GM19035 (cell line): ENCODE measurements around the gene PGP.
A peak's percentile ranks its signal among the peaks of the same experiment; 100 is the strongest.
"Not testable (repeated sequence)": the region's sequence is repeated elsewhere in the genome, so short reads cannot be mapped to it uniquely, and the experiment has no call there.

Experiments
- ATAC-seq: cut with Tn5 transposase; IDR thresholded peaks from one replicate; pipeline ENCODE4 v1.9.1; 2021; ENCODE audit not compliant: unreplicated experiment

Gene PGP

DNA sequence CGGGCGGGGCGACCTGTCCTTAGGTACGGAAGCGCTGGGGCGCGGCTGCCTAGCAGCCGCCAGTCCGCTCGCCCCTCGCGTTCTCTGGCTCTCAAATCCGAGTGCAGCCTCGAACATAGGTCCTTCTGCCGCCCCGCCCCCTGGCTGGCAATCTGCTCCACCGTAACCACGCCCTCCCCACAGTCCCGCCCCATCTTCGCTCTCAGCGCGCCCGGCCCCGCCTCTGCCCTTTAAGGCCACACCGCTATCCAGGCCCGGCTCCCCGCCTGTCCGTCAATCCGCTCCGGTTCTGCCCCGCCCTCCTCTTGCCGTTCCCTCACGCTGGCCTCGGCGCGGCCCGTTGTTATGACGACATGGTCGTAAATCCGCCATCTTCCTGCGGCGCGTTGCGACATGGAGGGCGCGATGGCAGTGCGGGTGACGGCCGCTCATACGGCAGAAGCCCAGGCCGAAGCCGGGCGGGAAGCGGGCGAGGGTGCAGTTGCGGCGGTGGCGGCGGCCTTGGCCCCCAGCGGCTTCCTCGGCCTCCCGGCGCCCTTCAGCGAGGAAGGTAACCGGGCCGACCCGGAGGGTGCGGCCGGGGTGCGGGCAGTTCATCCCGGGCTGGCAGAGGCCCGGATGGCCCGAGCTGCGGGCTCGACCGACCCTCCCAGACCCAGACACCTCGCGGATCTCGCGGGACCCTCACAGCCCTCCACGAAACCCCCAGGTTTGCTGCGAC lies 8.7 kb upstream of the PGP start, which contains the start of gene E4F1:
TSS of gene E4F1 (plus strand) at position 371 of the 721 bp plus-strand sequence. CDS start at position 394, 23 bp downstream.
- ATAC-seq: peak; percentile 93

DNA sequence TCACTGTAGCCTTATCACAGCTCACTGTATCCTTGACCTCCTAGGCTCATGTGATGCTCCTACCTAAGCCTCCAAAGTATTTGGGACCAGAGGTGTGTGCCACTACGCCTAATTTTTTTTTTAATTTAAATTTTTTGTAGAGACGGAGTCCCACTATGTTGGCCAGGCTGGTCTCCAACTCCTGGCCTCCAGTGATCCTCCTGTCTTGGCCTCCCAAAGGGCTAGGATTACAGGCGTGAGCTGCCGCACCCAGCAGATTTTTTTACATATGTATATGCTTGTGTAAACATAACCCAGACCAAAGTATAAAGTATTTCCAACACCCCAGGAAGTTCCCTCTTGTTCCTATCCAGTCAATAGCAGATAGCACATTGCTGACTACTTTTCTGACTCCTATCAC lies 1.7 kb upstream of the PGP start:
- no peak for ATAC-seq

DNA sequence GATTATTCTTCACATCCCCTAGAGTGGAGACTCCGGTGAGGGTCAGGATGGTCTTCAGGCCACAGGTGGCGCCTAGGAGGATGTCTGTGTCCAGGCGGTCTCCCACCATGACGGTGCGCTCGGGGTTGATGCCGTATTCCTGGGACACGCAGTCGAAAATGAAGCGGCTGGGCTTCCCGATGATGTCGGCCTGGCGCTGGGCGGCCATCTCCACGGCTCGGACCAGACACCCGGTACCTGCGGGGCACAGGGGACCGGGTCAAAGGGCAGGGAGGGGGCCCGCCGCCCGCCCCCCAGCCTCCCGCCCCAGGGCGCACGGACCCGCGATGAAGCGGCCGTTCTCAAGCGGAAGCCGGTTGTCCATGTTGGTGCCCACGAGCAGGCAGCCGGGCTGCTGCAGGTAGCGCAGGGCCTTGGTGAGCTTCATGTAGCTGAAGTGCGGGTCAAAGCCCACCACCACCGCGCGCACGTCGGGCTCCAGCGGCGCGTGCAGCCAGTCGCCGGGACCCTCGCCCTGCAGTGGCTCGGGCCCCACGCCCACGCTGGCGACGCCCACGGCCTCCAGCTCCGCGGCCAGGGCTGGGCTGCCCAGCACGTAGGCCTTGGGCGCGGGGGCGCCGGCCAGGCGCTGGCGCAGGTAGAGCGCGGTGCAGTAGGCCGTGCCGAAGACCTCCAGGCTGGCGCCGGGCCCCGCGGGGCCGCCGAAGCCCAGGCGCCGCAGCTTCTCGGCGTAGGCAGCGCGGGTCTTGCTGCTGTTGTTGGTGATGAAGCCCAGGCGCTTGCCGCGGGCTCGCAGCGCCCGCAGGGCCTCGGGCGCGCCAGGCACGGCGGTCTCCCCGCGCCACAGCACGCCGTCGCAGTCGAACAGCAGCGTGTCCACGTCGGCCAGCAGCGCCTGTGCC lies 572 bp downstream of the PGP start:
- peak; percentile 8 for ATAC-seq

- ATAC-seq: no peak
Observed at GRCh38 chr16:2212362-2213324, 2.0 kb downstream of the PGP start.

- no peak for ATAC-seq
Observed at GRCh38 chr16:2211923-2212347, 2.7 kb downstream of the PGP start.

GRCh38 chr16:2210386-2211365 lies 4.0 kb downstream of the PGP start, which contains the start of gene BRICD5:
Gene BRICD5 (minus strand): TSS chr16:2210863. CDS start chr16:2210833, 30 bp downstream.
- ATAC-seq: no peak

DNA sequence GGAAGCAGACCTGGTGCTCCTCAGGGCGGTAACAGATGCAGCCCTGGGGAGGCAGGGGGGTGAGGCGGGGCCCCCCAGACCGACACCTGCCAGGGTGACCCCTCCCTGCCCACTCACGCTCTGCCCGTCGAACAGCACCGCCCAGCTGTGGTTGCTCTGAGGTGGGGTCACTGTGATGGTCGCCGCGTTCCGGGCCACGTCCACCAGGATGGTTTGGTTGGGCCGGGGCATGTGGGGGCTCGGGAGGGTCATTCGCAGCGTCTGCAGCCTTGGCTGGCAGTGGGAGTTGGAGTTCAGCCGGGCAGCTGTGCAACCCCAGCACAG lies 4.7 kb downstream of the PGP start:
- no peak for ATAC-seq

DNA sequence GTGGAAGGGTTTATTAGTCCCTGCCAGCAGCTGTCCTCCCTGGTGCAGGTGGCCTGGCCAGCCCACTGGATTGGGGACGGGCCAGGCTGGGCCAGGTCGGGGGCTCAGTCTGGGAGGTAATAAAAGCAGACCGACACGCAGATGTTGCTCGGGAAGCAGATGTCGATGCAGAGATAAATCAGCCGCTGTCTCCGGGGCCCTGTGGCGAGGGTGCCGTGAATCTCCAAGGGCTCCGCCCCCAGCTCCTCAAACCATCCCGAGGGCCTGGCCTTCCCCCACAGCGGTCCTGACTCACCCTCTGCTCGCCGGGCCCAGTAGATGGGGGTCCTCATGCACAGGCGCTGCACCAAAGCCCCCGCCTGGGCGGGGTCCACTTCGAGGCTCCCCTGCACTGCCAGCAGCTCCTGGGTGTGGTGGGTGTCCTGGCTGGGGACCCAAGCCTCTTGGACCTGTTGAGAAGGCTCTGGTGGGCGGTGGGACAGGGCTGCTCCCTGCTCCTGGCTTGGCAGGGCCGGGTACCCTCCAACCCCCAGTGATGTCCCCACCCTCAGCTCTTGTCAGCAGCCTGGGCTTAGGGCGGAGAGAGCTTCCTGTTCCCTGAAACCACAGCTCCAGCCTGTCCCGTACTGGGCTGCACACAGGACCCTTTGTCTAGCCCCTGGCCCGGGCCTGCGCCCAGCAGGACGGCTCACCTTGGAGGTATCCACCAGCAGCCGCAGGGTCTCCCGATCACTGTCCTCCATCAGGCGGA lies 5.2 kb downstream of the PGP start:
- ATAC-seq: no peak

GRCh38 chr16:2208772-2209171 lies 5.9 kb downstream of the PGP start:
- ATAC-seq: no peak

DNA sequence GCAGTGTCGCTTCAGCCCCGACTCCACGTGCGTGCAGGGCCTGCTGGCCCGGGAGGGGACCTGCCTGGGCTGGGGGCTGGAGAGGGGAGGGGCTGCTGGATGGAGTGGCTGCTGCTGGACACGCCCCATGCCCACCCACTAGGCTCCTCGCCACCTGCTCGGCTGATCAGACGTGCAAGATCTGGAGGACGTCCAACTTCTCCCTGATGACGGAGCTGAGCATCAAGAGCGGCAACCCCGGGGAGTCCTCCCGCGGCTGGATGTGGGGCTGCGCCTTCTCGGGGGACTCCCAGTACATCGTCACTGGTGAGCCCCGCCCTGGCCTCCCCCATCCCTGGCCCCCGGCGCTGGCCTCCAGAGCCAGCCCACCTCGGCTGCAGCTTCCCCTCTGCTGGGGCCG lies 6.3 kb downstream of the PGP start:
- no peak for ATAC-seq

DNA sequence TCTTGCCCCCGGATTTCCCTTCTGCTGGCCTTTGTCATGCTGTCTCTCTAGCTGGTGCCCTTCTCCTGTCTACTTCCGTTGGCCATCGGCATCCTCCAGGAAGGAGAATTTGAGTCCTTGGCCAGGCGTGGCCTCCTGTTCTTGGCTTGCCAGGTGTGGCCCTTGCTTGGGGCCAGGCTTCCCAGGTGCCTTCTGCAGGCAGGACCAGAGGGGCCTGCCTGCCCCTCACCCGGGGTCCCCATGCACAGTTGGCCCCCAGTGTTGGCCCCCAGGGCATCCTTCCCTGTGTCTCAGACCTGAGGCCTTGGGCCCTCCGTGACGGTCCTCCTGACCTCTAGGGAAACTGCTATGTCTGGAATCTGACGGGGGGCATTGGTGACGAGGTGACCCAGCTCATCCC lies 6.8 kb downstream of the PGP start:
- ATAC-seq: no peak

DNA sequence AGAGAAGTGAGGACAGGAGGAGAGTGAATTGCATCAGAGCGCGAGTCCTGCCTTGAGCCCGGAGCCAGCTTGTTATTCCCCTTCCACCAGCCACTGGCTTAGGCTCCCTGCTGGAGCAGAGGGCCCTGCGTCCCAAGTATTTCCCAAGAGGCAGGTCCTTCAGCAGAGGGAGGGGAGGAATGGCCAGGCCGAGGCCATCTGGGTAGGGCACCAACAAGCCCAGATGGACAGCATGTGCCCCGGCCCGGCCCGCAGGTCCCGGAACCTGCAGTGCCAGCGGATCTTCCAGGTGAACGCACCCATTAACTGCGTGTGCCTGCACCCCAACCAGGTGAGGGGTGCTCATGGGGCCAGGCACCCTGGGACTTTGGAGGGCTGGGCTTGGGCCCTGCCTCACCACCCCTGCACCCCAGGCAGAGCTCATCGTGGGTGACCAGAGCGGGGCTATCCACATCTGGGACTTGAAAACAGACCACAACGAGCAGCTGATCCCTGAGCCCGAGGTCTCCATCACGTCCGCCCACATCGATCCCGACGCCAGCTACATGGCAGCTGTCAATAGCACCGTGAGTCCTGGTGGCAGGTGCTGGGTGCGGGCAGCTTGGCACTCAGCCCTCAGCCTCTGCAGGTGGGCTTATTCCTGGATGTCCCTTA lies 7.7 kb downstream of the PGP start:
- no peak for ATAC-seq

GRCh38 chr16:2206420-2206779 lies 8.2 kb downstream of the PGP start:
- no peak for ATAC-seq

- ATAC-seq: peak; percentile 19
Observed at GRCh38 chr16:2205967-2206313, 8.7 kb downstream of the PGP start.

GRCh38 chr16:2205104-2205966 lies 9.3 kb downstream of the PGP start, which contains the start of gene MLST8:
Gene MLST8 (plus strand): TSS chr16:2205454. CDS start chr16:2206086, 632 bp downstream.
- peak; percentile 83 for ATAC-seq

GRCh38 chr16:2204416-2205103 lies 10.1 kb downstream of the PGP start:
- no peak for ATAC-seq

DNA sequence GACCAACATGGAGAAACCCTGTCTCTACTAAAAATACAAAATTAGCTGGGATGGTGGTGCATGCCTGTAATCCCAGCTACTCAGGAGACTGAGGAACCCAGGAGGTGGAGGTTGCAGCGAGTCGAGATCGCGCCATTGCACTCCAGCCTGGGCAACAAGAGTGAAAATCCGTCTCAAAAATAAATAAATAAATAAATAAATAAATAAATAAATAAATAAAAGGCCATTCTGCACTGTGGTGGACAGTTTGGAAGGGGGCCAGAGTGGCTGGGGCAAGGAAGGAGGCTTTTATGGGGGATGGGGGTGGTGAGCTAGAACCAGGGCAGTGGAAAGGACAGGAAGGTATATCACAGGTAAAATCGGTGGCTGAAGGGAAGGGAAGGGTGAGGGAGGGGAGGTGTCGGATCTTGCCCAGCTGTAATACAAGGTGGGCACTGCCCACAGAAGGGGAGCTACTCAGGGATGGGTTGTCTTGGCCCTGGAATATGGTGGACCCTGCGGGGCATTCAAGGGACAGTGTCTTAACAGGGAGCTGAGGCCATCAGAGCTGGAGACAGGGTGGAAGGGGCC lies 11.4 kb downstream of the PGP start:
- not testable (repeated sequence) for ATAC-seq
